GM12873 (cell line): ENCODE results near the gene C2CD2.

Source experiments
- CTCF ChIP-seq: IDR thresholded peaks from 2 replicates; pipeline ENCODE4 v1.5.1; 2012; ENCODE audit warnings: low read depth, mild to moderate bottlenecking, moderate library complexity, low read length, control low read depth; ENCODE audit not compliant: insufficient read depth; ENCODE audit errors: missing control alignments

C2CD2 gene

GRCh38 chr21:41948078-41948895 is 5.5 kb downstream of the C2CD2 start:
- TF ChIP-seq CTCF = no peak

GRCh38 chr21:41945982-41946381 is 7.8 kb downstream of the C2CD2 start:
- TF ChIP-seq CTCF = no peak

- no peak for TF ChIP-seq CTCF
Measured at GRCh38 chr21:41943851-41944250, 10.0 kb downstream of the C2CD2 start.

- TF ChIP-seq CTCF = no peak
Measured at GRCh38 chr21:41942457-41942856, 11.4 kb downstream of the C2CD2 start.

- no peak for TF ChIP-seq CTCF
Measured at GRCh38 chr21:41941941-41942340, 11.9 kb downstream of the C2CD2 start.

- TF ChIP-seq CTCF = no peak
Measured at GRCh38 chr21:41940431-41940830, 13.4 kb downstream of the C2CD2 start.

- no peak for TF ChIP-seq CTCF
Measured at GRCh38 chr21:41939391-41939790, 14.4 kb downstream of the C2CD2 start.
